Fibroblast of skin of back (primary cell): ENCODE results near the gene LSM4.

Source experiments
- DNase-seq: peaks from one replicate; pipeline ENCODE4 v3.0.0-alpha.2; 2013

LSM4 gene

DNA sequence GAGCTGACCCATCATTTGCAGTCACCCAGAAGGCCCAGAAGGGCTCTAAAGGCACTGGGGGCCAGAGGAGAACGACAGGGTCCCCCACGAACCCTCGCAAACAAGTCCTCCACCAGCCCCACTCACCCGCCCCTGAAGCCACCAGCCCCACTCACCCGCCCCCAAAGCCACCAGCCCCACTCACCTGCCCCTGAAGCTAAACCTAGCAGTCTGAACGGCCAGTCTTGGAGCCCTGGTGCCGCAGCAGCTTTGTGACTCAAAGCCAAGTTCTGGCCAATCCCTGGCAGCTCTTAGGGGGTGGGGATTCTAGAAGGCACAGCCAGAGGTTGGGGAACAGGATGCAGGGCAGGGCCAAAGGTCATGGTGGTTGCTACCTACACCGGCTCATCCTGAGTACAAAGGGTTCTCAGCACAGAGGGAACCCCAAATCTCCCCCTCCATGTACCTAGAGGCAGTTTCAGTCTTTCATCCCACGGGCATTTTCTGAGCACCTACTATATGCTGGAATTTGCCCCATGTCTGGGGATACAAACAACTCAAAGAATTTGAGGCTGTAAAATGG lies 48.6 kb downstream of the LSM4 start, which contains the start of gene IQCN:
TSS of gene IQCN (minus strand) at position 234 of the 562 bp plus-strand sequence. CDS start 4,974 bp downstream, outside the sequence.
- no peak for DNase-seq

DNA sequence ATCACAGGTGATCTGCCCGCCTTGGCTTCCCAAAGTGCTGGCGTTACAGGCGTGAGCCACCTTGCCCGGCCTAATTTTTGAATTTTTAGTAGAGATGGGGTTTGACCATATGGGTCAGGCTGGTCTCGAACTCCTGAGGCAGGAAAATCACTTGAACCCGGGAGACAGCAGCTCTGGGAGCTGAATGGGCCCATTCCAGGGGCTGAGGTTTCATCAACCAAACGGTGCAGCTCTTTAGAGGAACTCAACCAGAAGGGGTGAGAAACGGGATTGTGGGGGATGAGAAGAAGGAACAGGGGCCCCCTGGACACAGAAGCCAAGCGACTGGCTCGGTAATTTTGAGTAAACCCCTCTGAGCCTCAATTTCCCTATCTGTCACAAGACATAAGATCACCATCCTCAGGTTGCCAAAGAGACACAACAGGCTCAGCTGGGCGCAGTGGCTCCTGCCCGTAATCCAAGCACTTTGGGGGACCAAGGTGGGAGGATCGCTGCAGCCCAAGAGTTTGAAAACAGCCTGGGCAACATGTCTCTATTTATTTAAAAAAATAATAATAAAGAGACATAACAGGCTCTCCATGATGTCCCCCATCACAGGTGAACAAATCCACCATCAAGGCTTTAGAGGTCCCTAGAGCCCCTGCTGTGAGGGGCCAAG lies 49.2 kb downstream of the LSM4 start:
- DNase-seq = no peak

- no peak for DNase-seq
Observed at GRCh38 chr19:18271433-18271841, 51.4 kb downstream of the LSM4 start.

- DNase-seq = no peak
Observed at GRCh38 chr19:18270326-18270725, 52.5 kb downstream of the LSM4 start.

DNA sequence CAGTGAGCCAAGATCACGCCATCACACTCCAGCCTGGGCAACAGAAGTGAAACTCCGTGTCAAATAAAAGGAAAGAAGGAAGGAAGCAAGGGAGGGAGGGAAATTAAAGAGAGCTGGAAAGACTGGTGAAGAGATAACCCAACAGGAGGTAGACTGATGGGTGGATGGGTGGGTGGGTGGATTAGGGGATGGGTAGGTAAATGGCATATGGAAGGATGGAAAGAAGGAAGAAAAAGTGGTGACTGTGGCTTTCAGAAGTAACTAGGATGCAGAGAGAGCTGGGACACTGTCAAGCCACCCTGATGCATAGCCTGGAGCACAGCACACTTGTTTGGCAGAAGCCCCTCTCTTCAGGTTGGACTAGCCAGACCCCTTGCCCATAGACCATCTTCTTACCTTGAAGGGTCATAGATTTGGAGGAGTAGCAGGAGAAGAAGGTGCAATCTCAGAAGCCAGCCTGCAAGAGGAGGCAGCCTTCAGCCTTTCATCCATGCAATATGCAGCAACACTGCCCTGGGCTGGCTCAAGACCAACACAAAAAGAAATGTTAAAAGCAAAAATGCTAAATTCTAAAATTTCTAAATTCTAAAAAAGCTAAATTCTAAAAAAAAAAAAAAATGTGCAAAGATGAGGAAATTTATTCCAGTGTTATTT lies 53.7 kb downstream of the LSM4 start:
- DNase-seq = no peak

GRCh38 chr19:18266771-18267686 lies 55.8 kb downstream of the LSM4 start:
- DNase-seq = no peak

DNA sequence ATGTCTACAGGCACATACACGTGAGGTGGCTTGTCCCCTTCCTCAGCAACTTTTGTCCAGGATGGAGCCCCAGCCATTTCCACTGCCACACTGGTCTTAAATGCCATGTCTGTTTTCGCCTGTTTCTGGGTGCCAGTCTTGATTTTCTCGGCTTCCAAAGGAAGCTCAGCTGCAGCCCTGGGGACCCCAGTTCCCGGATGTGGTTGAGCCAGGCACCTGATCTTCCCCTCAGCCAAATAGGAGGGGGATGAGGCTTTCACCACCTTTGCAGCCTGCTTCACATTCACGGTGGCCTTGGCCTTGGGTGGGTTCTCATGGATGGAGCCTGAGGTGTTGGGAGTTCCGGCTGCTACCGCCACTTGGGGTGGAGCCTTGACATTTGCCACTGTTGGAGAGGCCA lies 57.3 kb downstream of the LSM4 start:
- no peak for DNase-seq

DNA sequence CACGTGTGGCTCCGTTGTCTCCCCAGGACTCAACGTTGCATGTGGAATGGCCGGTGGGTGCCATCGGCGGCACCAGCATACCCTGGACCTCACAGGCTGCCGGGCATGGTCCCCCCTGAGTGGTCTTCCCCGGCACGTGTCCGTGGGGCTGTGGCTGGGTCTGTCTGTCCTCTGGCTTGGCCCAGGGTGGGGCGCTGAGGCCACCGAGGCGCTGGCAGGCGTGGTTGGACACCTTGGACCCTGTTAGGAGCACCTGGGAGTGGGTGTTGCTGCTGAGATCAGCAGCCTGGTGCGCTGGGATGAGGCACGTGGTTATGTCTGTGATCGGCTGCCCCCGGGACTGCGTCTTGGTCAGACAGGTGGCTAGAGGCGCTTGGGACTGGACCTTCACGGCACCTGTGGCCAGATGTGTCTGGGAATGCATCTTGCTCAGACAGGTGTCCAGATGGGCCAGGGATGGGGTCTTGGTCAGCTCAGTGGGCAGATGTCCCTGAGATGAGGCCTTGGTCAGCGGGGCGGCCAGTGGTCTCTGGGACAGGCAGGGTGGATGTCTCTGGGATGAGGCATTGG lies 57.8 kb downstream of the LSM4 start:
- no peak for DNase-seq

DNA sequence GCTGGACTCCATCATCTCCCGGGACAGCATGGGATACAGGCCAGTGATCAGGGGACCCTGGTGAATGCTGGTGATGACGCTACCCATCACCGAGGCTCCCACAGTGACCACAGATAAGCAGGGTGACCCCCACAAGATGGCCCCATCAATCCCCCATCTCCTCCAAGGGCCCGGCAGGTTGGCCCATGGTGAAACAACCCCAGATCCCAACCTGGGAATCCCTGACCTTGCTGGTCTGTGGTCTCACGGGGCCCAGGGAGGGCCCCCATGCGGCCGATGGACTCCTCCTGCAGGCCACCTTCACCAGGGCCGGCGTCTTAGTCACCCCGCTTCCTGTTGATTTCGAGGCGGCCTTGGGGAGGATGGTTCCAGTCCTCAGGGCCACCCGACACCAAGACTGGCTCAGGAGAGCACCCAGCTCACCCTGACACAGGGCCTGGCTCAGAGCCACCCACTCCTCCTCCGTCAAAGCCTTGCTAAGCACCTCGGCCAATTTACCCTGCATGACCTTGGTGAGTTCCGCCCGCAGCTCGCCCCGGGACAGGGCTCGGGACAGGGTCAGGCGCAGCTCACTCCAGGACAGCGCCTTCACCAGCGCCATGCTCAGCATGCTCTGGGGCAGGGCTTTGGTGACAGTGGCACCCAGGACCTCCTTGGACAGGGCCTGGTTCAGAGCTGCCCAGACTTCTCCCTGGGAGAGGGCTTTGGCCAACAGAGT lies 58.6 kb downstream of the LSM4 start:
- no peak for DNase-seq

DNA sequence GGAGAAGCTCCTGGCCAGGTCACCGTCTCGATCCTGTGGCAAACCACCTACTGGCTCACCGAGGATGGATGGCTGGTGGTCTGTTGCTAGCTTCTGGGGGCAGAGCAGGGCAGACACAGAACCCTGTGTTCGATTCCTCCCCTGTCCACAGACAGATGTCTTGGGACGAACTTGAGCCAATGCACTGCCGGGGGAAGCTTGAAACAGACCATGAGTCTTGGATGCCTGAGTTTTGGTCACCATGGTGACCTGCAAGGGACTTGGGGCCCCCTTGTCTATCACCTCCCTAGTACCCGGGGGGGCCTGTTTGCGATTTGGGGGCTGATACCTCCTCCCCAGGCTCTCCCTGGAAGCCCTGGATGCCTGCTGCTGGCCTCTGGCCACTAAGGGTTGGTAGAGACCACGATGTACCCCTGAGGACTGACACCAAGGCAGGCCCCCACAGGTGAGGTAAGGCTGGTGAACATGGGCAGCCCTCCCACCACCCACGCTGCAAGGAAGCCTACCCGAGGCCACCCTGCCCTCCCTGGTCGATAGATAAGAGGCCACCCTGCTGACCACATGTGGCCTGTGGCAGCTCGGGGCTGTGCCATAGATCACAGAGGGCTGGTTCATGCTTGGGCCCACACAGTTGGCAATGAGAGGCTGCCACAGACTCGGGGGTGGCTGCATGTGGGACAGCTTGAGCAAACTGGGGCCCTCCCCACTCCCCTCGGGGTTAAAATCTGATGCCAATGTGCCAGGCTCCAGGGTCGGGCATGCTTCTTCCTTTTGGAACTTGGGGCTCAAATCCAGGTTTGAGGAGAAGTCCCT lies 59.3 kb downstream of the LSM4 start:
- DNase-seq = no peak

GRCh38 chr19:18262917-18263316 lies 60.0 kb downstream of the LSM4 start:
- DNase-seq = no peak

DNA sequence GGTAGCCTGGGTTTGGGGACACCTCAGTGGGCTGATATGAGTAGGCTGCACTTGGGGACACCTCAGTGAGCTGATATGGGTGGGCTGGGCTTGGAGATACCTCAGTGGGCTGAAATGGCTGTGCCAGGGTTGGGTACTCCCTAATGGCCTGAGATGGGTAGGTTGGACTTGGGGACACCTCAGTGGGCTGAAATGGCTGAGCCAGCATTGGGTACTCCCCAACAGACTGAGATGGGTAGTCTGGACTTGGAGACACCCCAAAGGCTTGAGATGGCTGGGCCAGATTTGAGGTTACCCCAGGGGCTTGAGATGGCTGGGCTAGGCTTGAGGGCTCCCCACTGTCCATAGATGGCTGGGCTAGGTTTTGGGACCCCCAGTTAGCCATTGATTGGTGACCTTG lies 60.7 kb downstream of the LSM4 start:
- no peak for DNase-seq

GRCh38 chr19:18261474-18261873 lies 61.4 kb downstream of the LSM4 start:
- DNase-seq = no peak

- DNase-seq = no peak
Observed at GRCh38 chr19:18259893-18260292, 63.0 kb downstream of the LSM4 start.

DNA sequence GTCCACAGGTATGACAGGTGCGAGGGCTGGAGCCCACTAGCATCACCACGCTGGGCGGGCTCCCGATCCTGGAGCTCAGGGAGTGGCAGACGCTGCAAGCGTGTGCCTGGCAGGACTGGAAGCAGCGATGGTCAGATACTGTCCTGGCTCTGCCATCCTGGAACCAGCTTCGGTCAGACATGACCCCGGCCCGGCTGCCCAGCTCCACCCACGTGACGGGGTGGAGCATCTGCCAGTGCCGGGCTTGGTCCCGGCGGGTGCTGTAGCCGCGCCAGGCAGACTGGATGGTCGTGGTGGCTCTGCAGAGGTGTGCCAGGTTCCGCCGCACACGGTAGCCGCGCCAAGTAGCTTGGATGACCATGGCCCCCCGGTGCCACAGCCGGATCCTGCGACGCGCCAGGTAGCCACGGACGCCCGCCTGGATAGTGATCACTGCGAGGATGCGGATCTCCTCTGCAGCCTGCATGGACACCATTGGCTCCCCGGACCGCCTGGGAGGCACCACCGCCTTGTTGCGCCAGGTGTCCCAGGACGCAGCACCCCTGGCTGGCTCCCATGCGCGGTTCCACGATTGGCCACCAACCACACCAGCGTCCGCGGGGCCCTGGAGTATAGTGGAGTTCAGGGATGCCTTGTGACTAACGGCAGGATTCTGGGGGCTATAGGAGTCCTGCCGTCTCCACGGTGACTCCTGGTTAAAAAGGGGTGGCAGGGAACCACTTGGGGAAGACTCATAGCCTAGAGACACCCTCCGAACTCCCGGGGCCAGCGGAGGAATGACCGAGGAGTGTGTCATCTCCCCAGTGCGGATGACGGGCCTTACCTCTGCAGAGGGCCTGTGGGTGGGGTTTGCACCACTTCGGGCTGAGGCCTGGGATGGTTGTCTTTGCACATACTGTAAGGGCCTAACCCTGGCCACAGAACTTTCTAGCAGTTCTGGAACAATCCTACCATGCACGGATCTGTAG lies 65.1 kb downstream of the LSM4 start:
- DNase-seq = no peak
